ENCODE data around the gene KCTD1. TPM values are rescaled to one million over a fixed set of nuclear protein-coding genes. Genes with fewer than 3 reads are reported as not detected.

The KCTD1 gene
- polyA plus RNA-seq, 1 donor from 2014 or later = 32.0 TPM

DNA sequence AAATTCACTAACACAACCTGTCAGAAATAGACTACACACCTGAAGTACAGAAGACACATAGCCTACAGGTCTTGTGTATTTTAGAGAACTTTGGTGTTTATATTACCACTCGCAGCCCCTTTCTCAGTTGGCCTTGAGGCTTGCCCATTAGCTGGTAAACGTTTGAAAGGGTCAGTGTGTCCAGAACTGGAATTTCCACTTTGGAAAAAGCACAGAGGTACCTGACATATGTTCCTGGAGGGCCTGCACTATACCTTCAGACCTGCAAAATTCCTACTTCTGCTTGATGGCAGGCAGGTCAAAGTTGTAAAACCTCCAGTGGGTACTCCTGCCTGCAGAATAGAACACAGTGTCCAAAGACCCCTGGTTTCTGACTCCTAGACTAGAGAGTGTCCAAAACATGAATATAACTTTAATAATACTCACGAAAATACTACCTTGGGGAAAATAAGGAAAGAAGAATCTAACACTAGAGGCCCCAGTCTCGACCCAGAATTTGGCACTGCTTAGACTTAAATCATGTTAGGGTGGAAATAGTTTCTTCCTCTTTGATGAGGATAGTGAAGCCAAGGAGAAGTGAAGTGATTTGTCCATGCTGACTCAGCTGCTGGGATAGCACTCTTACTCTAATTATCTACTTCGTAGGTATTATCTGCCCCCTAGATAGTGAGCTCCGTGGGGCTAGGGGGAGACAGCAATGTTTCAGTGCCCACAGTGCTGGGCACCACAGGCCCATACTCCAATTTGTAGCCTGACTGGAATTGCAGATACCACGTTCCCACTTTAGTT, 2.8 kb downstream of the KCTD1 start:
- H2AFZ ChIP-seq (ENCODE audit: low read depth, low read length) = no peak overlapping the region
- H3K9ac ChIP-seq (ENCODE audit: low read length) = no peak overlapping the region
- no peaks in the 10 kb centered on the region for H3K36me3 ChIP-seq (ENCODE audit: insufficient read depth, low read length)
- no peaks in the 10 kb centered on the region for H3F3A ChIP-seq (ENCODE audit: insufficient read depth, low read length, poor library complexity, severe bottlenecking)
- peaks cover 14% of the 10 kb centered on the region for H3K27me3 ChIP-seq (ENCODE audit: insufficient read depth, low read depth, low read length)
- TF ChIP-seq POLR2AphosphoS5 (IDR thresholded peaks at IDR 0.05) = no peak
- TF ChIP-seq, protein P1, sequence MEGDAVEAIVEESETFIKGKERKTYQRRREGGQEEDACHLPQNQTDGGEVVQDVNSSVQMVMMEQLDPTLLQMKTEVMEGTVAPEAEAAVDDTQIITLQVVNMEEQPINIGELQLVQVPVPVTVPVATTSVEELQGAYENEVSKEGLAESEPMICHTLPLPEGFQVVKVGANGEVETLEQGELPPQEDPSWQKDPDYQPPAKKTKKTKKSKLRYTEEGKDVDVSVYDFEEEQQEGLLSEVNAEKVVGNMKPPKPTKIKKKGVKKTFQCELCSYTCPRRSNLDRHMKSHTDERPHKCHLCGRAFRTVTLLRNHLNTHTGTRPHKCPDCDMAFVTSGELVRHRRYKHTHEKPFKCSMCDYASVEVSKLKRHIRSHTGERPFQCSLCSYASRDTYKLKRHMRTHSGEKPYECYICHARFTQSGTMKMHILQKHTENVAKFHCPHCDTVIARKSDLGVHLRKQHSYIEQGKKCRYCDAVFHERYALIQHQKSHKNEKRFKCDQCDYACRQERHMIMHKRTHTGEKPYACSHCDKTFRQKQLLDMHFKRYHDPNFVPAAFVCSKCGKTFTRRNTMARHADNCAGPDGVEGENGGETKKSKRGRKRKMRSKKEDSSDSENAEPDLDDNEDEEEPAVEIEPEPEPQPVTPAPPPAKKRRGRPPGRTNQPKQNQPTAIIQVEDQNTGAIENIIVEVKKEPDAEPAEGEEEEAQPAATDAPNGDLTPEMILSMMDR (IDR thresholded peaks at IDR 0.05; ENCODE audit: poor library complexity, severe bottlenecking) = no peak
- TF ChIP-seq EZH2 (IDR thresholded peaks at IDR 0.05; ENCODE audit: borderline replicate concordance, insufficient read depth, low read length, poor library complexity, severe bottlenecking) = no peak
- no peak for TF ChIP-seq RAD21 (conservative IDR thresholded peaks at IDR 0.05)
- no peak for TF ChIP-seq TAF1 (IDR thresholded peaks at IDR 0.05; ENCODE audit: low read depth)
- no peak for TF ChIP-seq SMC3 (conservative IDR thresholded peaks at IDR 0.05; ENCODE audit: poor library complexity)
- TF ChIP-seq EP300 (conservative IDR thresholded peaks at IDR 0.05; ENCODE audit: poor library complexity, severe bottlenecking) = no peak
- no peak for TF ChIP-seq MXI1 (conservative IDR thresholded peaks at IDR 0.05; ENCODE audit: poor library complexity, severe bottlenecking)
- TF ChIP-seq, protein P2, sequence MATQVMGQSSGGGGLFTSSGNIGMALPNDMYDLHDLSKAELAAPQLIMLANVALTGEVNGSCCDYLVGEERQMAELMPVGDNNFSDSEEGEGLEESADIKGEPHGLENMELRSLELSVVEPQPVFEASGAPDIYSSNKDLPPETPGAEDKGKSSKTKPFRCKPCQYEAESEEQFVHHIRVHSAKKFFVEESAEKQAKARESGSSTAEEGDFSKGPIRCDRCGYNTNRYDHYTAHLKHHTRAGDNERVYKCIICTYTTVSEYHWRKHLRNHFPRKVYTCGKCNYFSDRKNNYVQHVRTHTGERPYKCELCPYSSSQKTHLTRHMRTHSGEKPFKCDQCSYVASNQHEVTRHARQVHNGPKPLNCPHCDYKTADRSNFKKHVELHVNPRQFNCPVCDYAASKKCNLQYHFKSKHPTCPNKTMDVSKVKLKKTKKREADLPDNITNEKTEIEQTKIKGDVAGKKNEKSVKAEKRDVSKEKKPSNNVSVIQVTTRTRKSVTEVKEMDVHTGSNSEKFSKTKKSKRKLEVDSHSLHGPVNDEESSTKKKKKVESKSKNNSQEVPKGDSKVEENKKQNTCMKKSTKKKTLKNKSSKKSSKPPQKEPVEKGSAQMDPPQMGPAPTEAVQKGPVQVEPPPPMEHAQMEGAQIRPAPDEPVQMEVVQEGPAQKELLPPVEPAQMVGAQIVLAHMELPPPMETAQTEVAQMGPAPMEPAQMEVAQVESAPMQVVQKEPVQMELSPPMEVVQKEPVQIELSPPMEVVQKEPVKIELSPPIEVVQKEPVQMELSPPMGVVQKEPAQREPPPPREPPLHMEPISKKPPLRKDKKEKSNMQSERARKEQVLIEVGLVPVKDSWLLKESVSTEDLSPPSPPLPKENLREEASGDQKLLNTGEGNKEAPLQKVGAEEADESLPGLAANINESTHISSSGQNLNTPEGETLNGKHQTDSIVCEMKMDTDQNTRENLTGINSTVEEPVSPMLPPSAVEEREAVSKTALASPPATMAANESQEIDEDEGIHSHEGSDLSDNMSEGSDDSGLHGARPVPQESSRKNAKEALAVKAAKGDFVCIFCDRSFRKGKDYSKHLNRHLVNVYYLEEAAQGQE (IDR thresholded peaks at IDR 0.05; ENCODE audit: borderline replicate concordance) = no peak
- peak overlapping the region; percentile 56 for H3K4me2 ChIP-seq (ENCODE audit: low read length)
- H3K9me3 ChIP-seq (ENCODE audit: low read length) = no peaks in the 10 kb centered on the region
- H3K27ac ChIP-seq (ENCODE audit: low read length) = no peak overlapping the region
- peaks cover 51% of the 10 kb centered on the region for H3K79me2 ChIP-seq (replicated peaks; ENCODE audit: insufficient read depth, low read length)
- peak overlapping the region; percentile 92 for H3K4me3 ChIP-seq (ENCODE audit: low read length)
- no peaks in the 10 kb centered on the region for H3K9me2 ChIP-seq (ENCODE audit: insufficient read depth, low read length)
- H4K20me1 ChIP-seq (ENCODE audit: insufficient read depth) = no peaks in the 10 kb centered on the region

DNA sequence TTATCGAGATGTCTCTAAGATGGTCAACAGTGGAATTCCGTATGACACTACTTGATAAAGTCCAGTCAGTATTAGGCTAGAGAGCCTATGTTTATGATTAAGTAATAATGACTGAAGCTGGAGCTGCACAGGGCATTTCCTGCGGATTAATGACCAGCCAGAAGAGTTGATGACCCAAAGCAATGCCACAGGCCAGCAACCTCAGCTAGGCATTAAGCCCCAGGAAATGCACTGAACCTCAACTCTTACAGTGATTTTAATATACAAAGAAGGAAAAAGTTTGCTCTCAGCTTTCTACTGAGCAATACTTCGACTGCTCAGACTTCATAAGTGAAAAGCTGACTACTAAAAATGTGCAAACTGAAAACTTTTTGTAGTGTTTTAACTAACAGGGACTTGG, 3.9 kb downstream of the KCTD1 start:
- Histone ChIP-seq H3K9me2 (ENCODE audit: insufficient read depth, low read length) (no peaks in the 10 kb centered on the region), H3F3A (ENCODE audit: insufficient read depth, low read length, poor library complexity, severe bottlenecking) (no peaks in the 10 kb centered on the region), H3K9ac (ENCODE audit: low read length) (no peak overlapping the region), H3K4me3 (ENCODE audit: low read length) (peak overlapping the region; percentile 92), H3K79me2 (replicated peaks; ENCODE audit: insufficient read depth, low read length) (peaks cover 54% of the 10 kb centered on the region), H3K9me3 (ENCODE audit: low read length) (no peaks in the 10 kb centered on the region), H3K36me3 (ENCODE audit: insufficient read depth, low read length) (no peaks in the 10 kb centered on the region), H4K20me1 (ENCODE audit: insufficient read depth) (no peaks in the 10 kb centered on the region), H3K4me2 (ENCODE audit: low read length) (peak overlapping the region; percentile 56), H2AFZ (ENCODE audit: low read depth, low read length) (no peak overlapping the region), H3K27ac (ENCODE audit: low read length) (no peak overlapping the region), H3K27me3 (ENCODE audit: insufficient read depth, low read depth, low read length) (peaks cover 4% of the 10 kb centered on the region)
- TF ChIP-seq MXI1 (conservative IDR thresholded peaks at IDR 0.05; ENCODE audit: poor library complexity, severe bottlenecking) = no peak
- no peak for TF ChIP-seq EP300 (conservative IDR thresholded peaks at IDR 0.05; ENCODE audit: poor library complexity, severe bottlenecking)
- TF ChIP-seq POLR2AphosphoS5 (IDR thresholded peaks at IDR 0.05) = no peak
- no peak for TF ChIP-seq TAF1 (IDR thresholded peaks at IDR 0.05; ENCODE audit: low read depth)
- TF ChIP-seq, protein P1 (IDR thresholded peaks at IDR 0.05; ENCODE audit: poor library complexity, severe bottlenecking) = no peak
- TF ChIP-seq, protein P2 (IDR thresholded peaks at IDR 0.05; ENCODE audit: borderline replicate concordance) = no peak
- no peak for TF ChIP-seq EZH2 (IDR thresholded peaks at IDR 0.05; ENCODE audit: borderline replicate concordance, insufficient read depth, low read length, poor library complexity, severe bottlenecking)
- no peak for TF ChIP-seq RAD21 (conservative IDR thresholded peaks at IDR 0.05)
- no peak for TF ChIP-seq SMC3 (conservative IDR thresholded peaks at IDR 0.05; ENCODE audit: poor library complexity)
